ENCODE data around the gene TMEM270. TPM values are rescaled to one million over a fixed set of nuclear protein-coding genes. Genes with fewer than 3 reads are reported as not detected.

Gene TMEM270
- total RNA-seq, 1 experiment from 2014 or later = 0.72 TPM

- ChIA-PET POLR2A (no interaction called here), CTCF (no interaction called here)
- no peak for DNase-seq (ENCODE audit: low read depth, low spot score)
- Histone ChIP-seq H3K27ac (ENCODE audit: low read length) (no peak overlapping the region), H3K4me1 (ENCODE audit: control insufficient read depth, insufficient read depth, low read length) (no peaks in the 10 kb centered on the region), H3K4me3 (ENCODE audit: low read depth in 2 of 2, low read length in 2 of 2) (no peak overlapping the region), H3K9me3 (ENCODE audit: control insufficient read depth, insufficient read depth, low read depth, low read length) (no peaks in the 10 kb centered on the region), H3K36me3 (ENCODE audit: control insufficient read depth, insufficient read depth, low read length) (no peaks in the 10 kb centered on the region), H3K27me3 (ENCODE audit: control insufficient read depth, insufficient read depth, low read length) (no peaks in the 10 kb centered on the region)
- intact Hi-C loops (cut with micrococcal nuclease; ENCODE audit: unreplicated experiment) = no loop called here
- TF ChIP-seq POLR2AphosphoS5 (IDR thresholded peaks at IDR 0.05; ENCODE audit: low read depth, low read length) (no peak), TCF7L2 (IDR thresholded peaks at IDR 0.05; ENCODE audit: low read depth, low read length) (no peak), SIN3A (IDR thresholded peaks at IDR 0.05; ENCODE audit: borderline replicate concordance, insufficient read depth, low read depth, low read length) (no peak), CTCF (IDR thresholded peaks at IDR 0.05) (no peak), REST (IDR thresholded peaks at IDR 0.05; ENCODE audit: insufficient read depth in 1 of 2, low read depth in 2 of 2, low read length in 1 of 2) (no peak)
- no TSS peak for BruUV-seq (replicated peaks)
- ATAC-seq = no peak
- in situ Hi-C loops (cut with HindIII; ENCODE audit: low pct_unique_long_range_greater_than_20kb, low sequenced_read_pairs) = no loop called here
These were observed 346 bp downstream of the TMEM270 start for GRCh38 chr7:73861305-73861704.

- no TSS peak for BruUV-seq (replicated peaks)
- ChIA-PET CTCF (interaction anchor here (0.6 to 1.2 kb wide), 3 partner anchors 141 to 313 kb away, joined by 3 to 6 read pairs (median 5); no protein-coding TSS in a partner anchor), POLR2A (interaction anchor here (0.6 kb wide), 1 partner anchor 615 kb away, joined by 3 read pairs; no protein-coding TSS in a partner anchor)
- H3K4me1 ChIP-seq (ENCODE audit: control insufficient read depth, insufficient read depth, low read length) = peaks cover 8% of the 10 kb centered on the region; the same call in 1 of the 2 replicates
- no peak overlapping the region for H3K4me3 ChIP-seq (ENCODE audit: low read depth in 2 of 2, low read length in 2 of 2)
- DNase-seq (ENCODE audit: low read depth, low spot score) (no peak), ATAC-seq (no peak)
- H3K27me3 ChIP-seq (ENCODE audit: control insufficient read depth, insufficient read depth, low read length) = no peaks in the 10 kb centered on the region
- H3K9me3 ChIP-seq (ENCODE audit: control insufficient read depth, insufficient read depth, low read depth, low read length) = no peaks in the 10 kb centered on the region
- in situ Hi-C loops (cut with HindIII; ENCODE audit: low pct_unique_long_range_greater_than_20kb, low sequenced_read_pairs) = no loop called here
- H3K36me3 ChIP-seq (ENCODE audit: control insufficient read depth, insufficient read depth, low read length) = no peaks in the 10 kb centered on the region
- H3K27ac ChIP-seq (ENCODE audit: low read length) = no peak overlapping the region
- intact Hi-C loops (cut with micrococcal nuclease; ENCODE audit: unreplicated experiment) = loop anchor here (5.0 kb wide), 1 partner anchor 322 kb away; no protein-coding TSS in a partner anchor
- TF ChIP-seq REST (IDR thresholded peaks at IDR 0.05; ENCODE audit: insufficient read depth in 1 of 2, low read depth in 2 of 2, low read length in 1 of 2) = no peak
- no peak for TF ChIP-seq POLR2AphosphoS5 (IDR thresholded peaks at IDR 0.05; ENCODE audit: low read depth, low read length)
- TF ChIP-seq CTCF (IDR thresholded peaks at IDR 0.05) = no peak
- no peak for TF ChIP-seq TCF7L2 (IDR thresholded peaks at IDR 0.05; ENCODE audit: low read depth, low read length)
- TF ChIP-seq SIN3A (IDR thresholded peaks at IDR 0.05; ENCODE audit: borderline replicate concordance, insufficient read depth, low read depth, low read length) = no peak
These were observed 4.2 kb downstream of the TMEM270 start for GRCh38 chr7:73864981-73865711.

All from Panc1 (cell line).